ENCODE data around the gene TRIM27. TPM values are rescaled to one million over a fixed set of nuclear protein-coding genes. Genes with fewer than 3 reads are reported as not detected.
"Not testable (repeated sequence)": the region's sequence is repeated elsewhere in the genome, so short reads cannot be mapped to it uniquely, and the experiment has no call there.

The TRIM27 gene
- total RNA-seq, 4 donors from 2014 or later = 36.0 to 55.1 (median 37.4) TPM

- Histone ChIP-seq H3K27ac (no peak overlapping the region), H3K27me3 (peaks cover 46% of the 10 kb centered on the region), H3K4me3 (no peak overlapping the region), H3K36me3 (no peaks in the 10 kb centered on the region), H3K4me1 (no peaks in the 10 kb centered on the region), H3K9me3 (no peaks in the 10 kb centered on the region)
- no peak for ATAC-seq
- TF ChIP-seq CTCF (IDR thresholded peaks at IDR 0.05) (no peak), POLR2AphosphoS5 (IDR thresholded peaks at IDR 0.05) (no peak), POLR2A (IDR thresholded peaks at IDR 0.05) (no peak), EP300 (IDR thresholded peaks at IDR 0.05) (no peak)
- 82 to 100% methylated on average over 1 to 2 of the region's 4 CpGs for WGBS, 2 donors (ENCODE audit: low coverage in 1 of 2)
Measured at GRCh38 chr6:28960846-28961500, 37.2 kb upstream of the TRIM27 start.

GRCh38 chr6:28958561-28959243 is 34.9 kb upstream of the TRIM27 start:
- not testable (repeated sequence) for H3K36me3 ChIP-seq, H3K9me3 ChIP-seq, H3K27ac ChIP-seq, H3K4me3 ChIP-seq, ATAC-seq, H3K4me1 ChIP-seq
- peaks cover 53% of the 10 kb centered on the region for H3K27me3 ChIP-seq
- 75 to 84% methylated on average over 5 to 7 of the region's 13 CpGs for WGBS, 2 donors (ENCODE audit: low coverage in 1 of 2)

- not testable (repeated sequence) for H3K27ac ChIP-seq, ATAC-seq, H3K4me3 ChIP-seq, H3K36me3 ChIP-seq, H3K9me3 ChIP-seq
- Histone ChIP-seq H3K27me3 (peaks cover 54% of the 10 kb centered on the region), H3K4me1 (peaks cover 0 to 12% (median 0%) of the 10 kb centered on the region in 3 donors)
- WGBS, 2 donors (ENCODE audit: low coverage in 1 of 2) = no CpG with 5 or more reads among the region's 24 CpGs
Measured at GRCh38 chr6:28957795-28958314, 34.1 kb upstream of the TRIM27 start.

GRCh38 chr6:28956331-28956730 is 32.5 kb upstream of the TRIM27 start:
- H3K36me3 ChIP-seq = no peaks in the 10 kb centered on the region
- H3K27ac ChIP-seq = no peak overlapping the region
- 77 to 84% methylated on average over 3 of the region's 3 CpGs for WGBS, 2 donors (ENCODE audit: low coverage in 1 of 2)
- H3K4me1 ChIP-seq = peaks cover 0 to 12% (median 0%) of the 10 kb centered on the region in 3 donors
- no peaks in the 10 kb centered on the region for H3K9me3 ChIP-seq
- peaks cover 54% of the 10 kb centered on the region for H3K27me3 ChIP-seq
- ATAC-seq = no peak
- H3K4me3 ChIP-seq = no peak overlapping the region
- no peak for TF ChIP-seq CTCF (IDR thresholded peaks at IDR 0.05)
- no peak for TF ChIP-seq POLR2AphosphoS5 (IDR thresholded peaks at IDR 0.05)
- no peak for TF ChIP-seq POLR2A (IDR thresholded peaks at IDR 0.05)
- no peak for TF ChIP-seq EP300 (IDR thresholded peaks at IDR 0.05)

GRCh38 chr6:28953585-28954258 is 29.9 kb upstream of the TRIM27 start:
- peaks cover 35% of the 10 kb centered on the region for H3K27me3 ChIP-seq
- no peaks in the 10 kb centered on the region for H3K36me3 ChIP-seq
- H3K27ac ChIP-seq = no peak overlapping the region
- TF ChIP-seq POLR2AphosphoS5 (IDR thresholded peaks at IDR 0.05) (no peak), CTCF (IDR thresholded peaks at IDR 0.05) (no peak), POLR2A (IDR thresholded peaks at IDR 0.05) (no peak), EP300 (IDR thresholded peaks at IDR 0.05) (no peak)
- ATAC-seq = no peak
- H3K4me1 ChIP-seq = peaks cover 0 to 12% (median 0%) of the 10 kb centered on the region in 3 donors
- no peaks in the 10 kb centered on the region for H3K9me3 ChIP-seq
- 1 to 3% methylated on average over 15 to 19 of the region's 22 CpGs for WGBS, 2 donors (ENCODE audit: low coverage in 1 of 2)
- peak overlapping the region in 1 of 2 donors; percentile 31 for H3K4me3 ChIP-seq
